Measurements from ENCODE around the gene PHF10.

DNA sequence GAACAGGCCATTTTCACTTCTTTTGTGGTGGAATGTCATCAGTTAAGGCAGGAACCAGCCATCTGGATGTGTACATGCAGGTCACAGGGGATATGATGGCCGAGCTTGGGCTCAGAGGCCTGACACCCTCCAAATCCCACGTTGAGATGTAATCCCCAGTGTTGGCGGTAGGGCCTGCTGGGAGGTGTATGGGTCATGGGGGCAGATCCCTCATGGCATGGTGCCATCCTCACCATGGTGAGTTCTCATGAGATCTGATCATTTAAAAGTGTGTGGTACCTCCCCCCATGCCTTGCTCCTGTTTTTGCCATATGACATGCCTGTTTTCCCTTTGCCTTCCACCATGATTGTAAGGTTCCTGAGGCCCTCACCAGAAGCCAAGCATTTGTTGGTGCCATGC lies 49.3 kb downstream of the PHF10 start:
- TF ChIP-seq, protein P1, sequence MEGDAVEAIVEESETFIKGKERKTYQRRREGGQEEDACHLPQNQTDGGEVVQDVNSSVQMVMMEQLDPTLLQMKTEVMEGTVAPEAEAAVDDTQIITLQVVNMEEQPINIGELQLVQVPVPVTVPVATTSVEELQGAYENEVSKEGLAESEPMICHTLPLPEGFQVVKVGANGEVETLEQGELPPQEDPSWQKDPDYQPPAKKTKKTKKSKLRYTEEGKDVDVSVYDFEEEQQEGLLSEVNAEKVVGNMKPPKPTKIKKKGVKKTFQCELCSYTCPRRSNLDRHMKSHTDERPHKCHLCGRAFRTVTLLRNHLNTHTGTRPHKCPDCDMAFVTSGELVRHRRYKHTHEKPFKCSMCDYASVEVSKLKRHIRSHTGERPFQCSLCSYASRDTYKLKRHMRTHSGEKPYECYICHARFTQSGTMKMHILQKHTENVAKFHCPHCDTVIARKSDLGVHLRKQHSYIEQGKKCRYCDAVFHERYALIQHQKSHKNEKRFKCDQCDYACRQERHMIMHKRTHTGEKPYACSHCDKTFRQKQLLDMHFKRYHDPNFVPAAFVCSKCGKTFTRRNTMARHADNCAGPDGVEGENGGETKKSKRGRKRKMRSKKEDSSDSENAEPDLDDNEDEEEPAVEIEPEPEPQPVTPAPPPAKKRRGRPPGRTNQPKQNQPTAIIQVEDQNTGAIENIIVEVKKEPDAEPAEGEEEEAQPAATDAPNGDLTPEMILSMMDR (IDR thresholded peaks at IDR 0.05), result no peak
- no peak for TF ChIP-seq POLR2A (IDR thresholded peaks at IDR 0.05)
